PFSK-1 (cell line): ENCODE results near the gene MYNN.

Experiments
- FOXP2 ChIP-seq: optimal IDR thresholded peaks from 2 replicates; pipeline ENCODE3; 2011; ENCODE audit warnings: borderline replicate concordance, control low read depth, inconsistent platforms; ENCODE audit not compliant: insufficient read depth; ENCODE audit errors: extremely low read length, extremely low read depth
- POLR2AphosphoS5 ChIP-seq: IDR thresholded peaks from 2 replicates; pipeline ENCODE4 v1.6.1; 2012; ENCODE audit warnings: low read depth, mild to moderate bottlenecking, control low read depth, low read length, moderate library complexity
- REST ChIP-seq, 2 experiments: IDR thresholded peaks; 2 replicates each; pipeline versions ENCODE4 v1.6.1 to v1.8.0; 2011 to 2012; ENCODE audit warnings: low read depth in 2 of 2, low read length in 2 of 2, control low read depth in 1 of 2, inconsistent platforms in 1 of 2, mild to moderate bottlenecking in 1 of 2, moderate library complexity in 1 of 2; ENCODE audit not compliant: insufficient read depth in 1 of 2
- SIN3A ChIP-seq: IDR thresholded peaks from 2 replicates; pipeline ENCODE4 v1.6.1; 2012; ENCODE audit warnings: mild to moderate bottlenecking, low read length, moderate library complexity, borderline replicate concordance; ENCODE audit not compliant: insufficient read depth
- TAF1 ChIP-seq: IDR thresholded peaks from 2 replicates; pipeline ENCODE4 v1.6.1; 2012; ENCODE audit warnings: low read length, control low read depth, borderline replicate concordance; ENCODE audit not compliant: insufficient read depth

The MYNN gene

DNA sequence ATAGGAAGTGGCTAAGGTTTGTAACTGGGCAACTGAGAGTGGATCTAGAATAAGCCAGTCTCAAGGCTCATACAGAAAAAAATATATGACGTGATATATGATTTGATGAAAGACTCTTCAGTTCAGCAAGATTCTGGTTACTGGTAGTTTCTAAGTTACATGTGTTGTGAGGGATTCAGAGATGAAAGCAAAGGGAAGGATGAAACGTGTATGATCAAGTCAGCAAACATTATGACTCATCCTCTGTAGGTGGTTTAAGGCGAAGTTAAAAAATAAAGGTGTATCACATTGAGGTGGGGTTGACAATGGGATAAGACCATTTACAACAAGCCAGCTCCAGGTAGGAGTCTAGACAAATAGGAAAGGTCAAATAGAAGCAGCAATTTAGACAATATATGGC is 24.5 kb upstream of the MYNN start:
- TF ChIP-seq REST (IDR thresholded peaks at IDR 0.05; ENCODE audit: insufficient read depth in 1 of 2, low read depth in 2 of 2, low read length in 2 of 2) (no peak), POLR2AphosphoS5 (no peak), TAF1 (no peak), FOXP2 (no peak), SIN3A (no peak)

GRCh38 chr3:169750665-169751064 is 22.5 kb upstream of the MYNN start:
- TF ChIP-seq SIN3A (no peak), REST (IDR thresholded peaks at IDR 0.05; ENCODE audit: insufficient read depth in 1 of 2, low read depth in 2 of 2, low read length in 2 of 2) (no peak), FOXP2 (no peak), POLR2AphosphoS5 (no peak), TAF1 (no peak)

DNA sequence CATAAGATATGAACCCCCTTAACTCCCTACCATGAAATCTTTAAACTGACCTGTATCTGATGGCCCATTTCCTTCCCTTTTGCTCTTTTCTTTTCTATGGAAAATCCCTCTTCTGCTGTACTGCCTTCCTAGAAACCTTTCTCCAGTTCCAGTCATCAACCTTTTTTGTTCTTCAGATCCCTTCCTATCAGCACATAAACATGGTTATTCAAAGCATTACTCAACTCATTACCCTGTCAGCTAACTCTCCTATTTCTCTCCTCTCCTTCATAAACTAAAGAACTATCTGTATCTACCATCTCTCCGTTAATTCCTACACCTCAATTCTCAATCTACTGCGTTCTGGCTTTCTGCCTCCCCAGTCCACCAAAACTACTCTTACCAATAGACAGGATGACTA is 21.3 kb upstream of the MYNN start:
- TF ChIP-seq REST (IDR thresholded peaks at IDR 0.05; ENCODE audit: insufficient read depth in 1 of 2, low read depth in 2 of 2, low read length in 2 of 2) (no peak), POLR2AphosphoS5 (no peak), SIN3A (no peak), FOXP2 (no peak), TAF1 (no peak)

GRCh38 chr3:169754711-169755110 is 18.5 kb upstream of the MYNN start:
- TF ChIP-seq REST (IDR thresholded peaks at IDR 0.05; ENCODE audit: insufficient read depth in 1 of 2, low read depth in 2 of 2, low read length in 2 of 2) (no peak), FOXP2 (no peak), TAF1 (no peak), SIN3A (no peak), POLR2AphosphoS5 (no peak)

- TF ChIP-seq REST (IDR thresholded peaks at IDR 0.05; ENCODE audit: insufficient read depth in 1 of 2, low read depth in 2 of 2, low read length in 2 of 2) = no peak
- TF ChIP-seq SIN3A = no peak
- no peak for TF ChIP-seq FOXP2
- no peak for TF ChIP-seq POLR2AphosphoS5
- TF ChIP-seq TAF1 = no peak
Measured at GRCh38 chr3:169755488-169755887, 17.7 kb upstream of the MYNN start.
